ENCODE measurements around the gene PRKCB. TPM values are rescaled to one million over a fixed set of nuclear protein-coding genes. Genes with fewer than 3 reads are reported as not detected.

PRKCB gene
- total and polyA plus RNA-seq, 2 of the 8 experiments (the other 6 are each of a cell fraction or from before 2014, with no cell fraction given): 7.1 to 12.1 TPM

- Histone ChIP-seq H3K79me1 (ENCODE audit: low read depth, low read length) (no peaks in the 10 kb centered on the region), H3K79me2 (ENCODE audit: control insufficient read depth in 1 of 2, insufficient read depth in 2 of 2, low read length in 2 of 2) (no peaks in the 10 kb centered on the region), H3K23ac (ENCODE audit: insufficient read length) (no peak overlapping the region), H3K4me3 (ENCODE audit: extremely low read depth in 1 of 4, insufficient read depth in 2 of 4, low read depth in 3 of 4, low read length in 4 of 4) (no peak overlapping the region), H4K5ac (ENCODE audit: insufficient read length, low read depth, low read length) (no peak overlapping the region), H3K4me2 (ENCODE audit: insufficient read depth in 1 of 2, low read depth in 2 of 2, low read length in 2 of 2) (no peak overlapping the region), H3K9me3 (ENCODE audit: insufficient read depth in 2 of 2, low read depth in 1 of 2, low read length in 1 of 2) (no peaks in the 10 kb centered on the region), H3K23me2 (ENCODE audit: low read depth, low read length) (peaks cover under 1% of the 10 kb centered on the region; the same call in 1 of the 2 replicates), H4K91ac (replicated peaks; ENCODE audit: insufficient read length, low read length) (no peak overlapping the region), H3K56ac (replicated peaks; ENCODE audit: insufficient read length, low read depth, low read length) (no peak overlapping the region), H3K14ac (ENCODE audit: insufficient read length) (no peak overlapping the region), H2BK15ac (ENCODE audit: low read length) (no peak overlapping the region), H2AFZ (ENCODE audit: low read length) (no peak overlapping the region), H3K4ac (replicated peaks; ENCODE audit: insufficient read length, low read depth, low read length) (no peak overlapping the region), H2BK12ac (ENCODE audit: low read depth, low read length) (no peak overlapping the region), H2BK20ac (ENCODE audit: low read length) (no peak overlapping the region), H4K8ac (ENCODE audit: extremely low read depth, insufficient read depth, low read length) (no peak overlapping the region), H2BK120ac (replicated peaks; ENCODE audit: low read depth, low read length) (no peak overlapping the region), H3K18ac (ENCODE audit: extremely low read depth, low read length) (no peak overlapping the region), H3K27ac (ENCODE audit: low read depth, low read length) (no peak overlapping the region), H2BK5ac (ENCODE audit: low read depth, low read length) (no peak overlapping the region), H3K4me1 (replicated peaks in 1 of 4; ENCODE audit: control insufficient read depth in 3 of 4, insufficient read depth in 4 of 4, low read length in 3 of 4) (peaks cover 3 to 10% (median 5%) of the 10 kb centered on the region in 4 experiments; a peak in 6 of 7 replicates), H4K20me1 (replicated peaks in 1 of 2; ENCODE audit: control insufficient read depth in 1 of 2, insufficient read depth in 2 of 2, low read length in 2 of 2) (no peaks in the 10 kb centered on the region), H3K27me3 (replicated peaks in 1 of 4; ENCODE audit: control insufficient read depth in 3 of 4, extremely low read depth in 1 of 4, insufficient read depth in 3 of 4, low read length in 3 of 4) (peaks cover 0 to 10% (median 9%) of the 10 kb centered on the region in 4 experiments; a peak in 5 of 7 replicates), H3K9ac (replicated peaks in 1 of 4; ENCODE audit: extremely low read depth in 1 of 4, low read depth in 3 of 4, low read length in 3 of 4) (no peak overlapping the region), H3K36me3 (ENCODE audit: control insufficient read depth in 2 of 4, insufficient read depth in 4 of 4, low read length in 3 of 4) (no peaks in the 10 kb centered on the region), H2AK5ac (ENCODE audit: low read depth, low read length) (no peak overlapping the region)
- FAIRE-seq (no peak), DNase-seq (ENCODE audit: low read depth in 1 of 2, low spot score in 2 of 2) (no peak)
- 89% methylated on average over 3 of the region's 3 CpGs; no CpG with 5 or more reads in 1 of the 2 experiments for WGBS, 2 experiments (ENCODE audit: extremely low coverage in 1 of 2, insufficient coverage in 1 of 2, insufficient read length in 1 of 2, insufficient replicate concordance in 2 of 2, low coverage in 1 of 2, low lambda C conversion rate in 2 of 2, missing lambda C conversion rate in 1 of 2)
- CTCF ChIA-PET (ENCODE audit: partially characterized antibody): interaction anchor here (0.7 kb wide), 1 partner anchor 17 kb away, joined by 3 read pairs; no protein-coding TSS in a partner anchor
- POLR2A ChIA-PET (ENCODE audit: partially characterized antibody): no interaction called here
- no peak for TF ChIP-seq MAFK (IDR thresholded peaks at IDR 0.05; ENCODE audit: low read depth, low read length)
- no peak for TF ChIP-seq USF2 (IDR thresholded peaks at IDR 0.05; ENCODE audit: low read length)
- TF ChIP-seq NRF1 (IDR thresholded peaks at IDR 0.05; ENCODE audit: low read depth, low read length): no peak
- TF ChIP-seq EGR1 (IDR thresholded peaks at IDR 0.05; ENCODE audit: borderline replicate concordance, low read depth, low read length): no peak
- no peak for TF ChIP-seq EZH2 (IDR thresholded peaks at IDR 0.05; ENCODE audit: low read depth, low read length, severe bottlenecking)
- TF ChIP-seq TAF7 (optimal IDR thresholded peaks at IDR 0.05; ENCODE audit: borderline replicate concordance, low read depth, low read length): no peak
- TF ChIP-seq, protein P1, sequence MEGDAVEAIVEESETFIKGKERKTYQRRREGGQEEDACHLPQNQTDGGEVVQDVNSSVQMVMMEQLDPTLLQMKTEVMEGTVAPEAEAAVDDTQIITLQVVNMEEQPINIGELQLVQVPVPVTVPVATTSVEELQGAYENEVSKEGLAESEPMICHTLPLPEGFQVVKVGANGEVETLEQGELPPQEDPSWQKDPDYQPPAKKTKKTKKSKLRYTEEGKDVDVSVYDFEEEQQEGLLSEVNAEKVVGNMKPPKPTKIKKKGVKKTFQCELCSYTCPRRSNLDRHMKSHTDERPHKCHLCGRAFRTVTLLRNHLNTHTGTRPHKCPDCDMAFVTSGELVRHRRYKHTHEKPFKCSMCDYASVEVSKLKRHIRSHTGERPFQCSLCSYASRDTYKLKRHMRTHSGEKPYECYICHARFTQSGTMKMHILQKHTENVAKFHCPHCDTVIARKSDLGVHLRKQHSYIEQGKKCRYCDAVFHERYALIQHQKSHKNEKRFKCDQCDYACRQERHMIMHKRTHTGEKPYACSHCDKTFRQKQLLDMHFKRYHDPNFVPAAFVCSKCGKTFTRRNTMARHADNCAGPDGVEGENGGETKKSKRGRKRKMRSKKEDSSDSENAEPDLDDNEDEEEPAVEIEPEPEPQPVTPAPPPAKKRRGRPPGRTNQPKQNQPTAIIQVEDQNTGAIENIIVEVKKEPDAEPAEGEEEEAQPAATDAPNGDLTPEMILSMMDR (IDR thresholded peaks at IDR 0.05; ENCODE audit: control extremely low read depth in 1 of 3, insufficient read depth in 1 of 3, low read depth in 1 of 3, low read length in 3 of 3): no peak
- no peak for TF ChIP-seq SIRT6 (IDR thresholded peaks at IDR 0.05; ENCODE audit: low read length)
- no peak for TF ChIP-seq EP300 (IDR thresholded peaks at IDR 0.05; ENCODE audit: borderline replicate concordance in 1 of 2, low read depth in 2 of 2, low read length in 2 of 2)
- no peak for TF ChIP-seq TCF12 (IDR thresholded peaks at IDR 0.05; ENCODE audit: low read depth, low read length)
Measured at GRCh38 chr16:23842137-23842600, 6.4 kb downstream of the PRKCB start.
